Neural cell (in vitro differentiated cells): ENCODE data around the gene DMAP1.

ENCODE experiments used
- EP300 ChIP-seq: fragments of 450-650 bp; conservative IDR thresholded peaks from 2 replicates; pipeline ENCODE4 v1.6.1; 2014; ENCODE audit warnings: antibody characterized with exemption, mild to moderate bottlenecking, moderate library complexity; ENCODE audit not compliant: poor library complexity, severe bottlenecking
- POLR2AphosphoS5 ChIP-seq: IDR thresholded peaks from 2 replicates; pipeline ENCODE4 v1.6.1; 2012
- RAD21 ChIP-seq: fragments of 450-650 bp; conservative IDR thresholded peaks from 2 replicates; pipeline ENCODE4 v1.6.1; 2014; ENCODE audit warnings: antibody characterized with exemption, mild to moderate bottlenecking, moderate library complexity
- SMC3 ChIP-seq: fragments of 450-650 bp; conservative IDR thresholded peaks from 2 replicates; pipeline ENCODE4 v1.6.1; 2014; ENCODE audit warnings: antibody characterized with exemption, mild to moderate bottlenecking, moderate library complexity; ENCODE audit not compliant: poor library complexity
- TF ChIP-seq, protein P1 (sequence below): fragments of 450-650 bp; IDR thresholded peaks from 2 replicates; pipeline ENCODE4 v1.5.1; 2014; ENCODE audit warnings: antibody characterized with exemption, mild to moderate bottlenecking, moderate library complexity; ENCODE audit not compliant: poor library complexity, severe bottlenecking

- TF ChIP-seq, protein P1, sequence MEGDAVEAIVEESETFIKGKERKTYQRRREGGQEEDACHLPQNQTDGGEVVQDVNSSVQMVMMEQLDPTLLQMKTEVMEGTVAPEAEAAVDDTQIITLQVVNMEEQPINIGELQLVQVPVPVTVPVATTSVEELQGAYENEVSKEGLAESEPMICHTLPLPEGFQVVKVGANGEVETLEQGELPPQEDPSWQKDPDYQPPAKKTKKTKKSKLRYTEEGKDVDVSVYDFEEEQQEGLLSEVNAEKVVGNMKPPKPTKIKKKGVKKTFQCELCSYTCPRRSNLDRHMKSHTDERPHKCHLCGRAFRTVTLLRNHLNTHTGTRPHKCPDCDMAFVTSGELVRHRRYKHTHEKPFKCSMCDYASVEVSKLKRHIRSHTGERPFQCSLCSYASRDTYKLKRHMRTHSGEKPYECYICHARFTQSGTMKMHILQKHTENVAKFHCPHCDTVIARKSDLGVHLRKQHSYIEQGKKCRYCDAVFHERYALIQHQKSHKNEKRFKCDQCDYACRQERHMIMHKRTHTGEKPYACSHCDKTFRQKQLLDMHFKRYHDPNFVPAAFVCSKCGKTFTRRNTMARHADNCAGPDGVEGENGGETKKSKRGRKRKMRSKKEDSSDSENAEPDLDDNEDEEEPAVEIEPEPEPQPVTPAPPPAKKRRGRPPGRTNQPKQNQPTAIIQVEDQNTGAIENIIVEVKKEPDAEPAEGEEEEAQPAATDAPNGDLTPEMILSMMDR = no peak
- no peak for TF ChIP-seq RAD21
- no peak for TF ChIP-seq SMC3
- TF ChIP-seq POLR2AphosphoS5 = no peak
- no peak for TF ChIP-seq EP300
Observed at GRCh38 chr1:44254392-44254910, 41.2 kb downstream of the DMAP1 start.
